ENCODE data around the gene SPTBN2. TPM values are rescaled to one million over a fixed set of nuclear protein-coding genes. Genes with fewer than 3 reads are reported as not detected.

Gene SPTBN2
- total and polyA plus RNA-seq, 3 donors from 2014 or later: 116 to 239 (median 159) TPM

DNA sequence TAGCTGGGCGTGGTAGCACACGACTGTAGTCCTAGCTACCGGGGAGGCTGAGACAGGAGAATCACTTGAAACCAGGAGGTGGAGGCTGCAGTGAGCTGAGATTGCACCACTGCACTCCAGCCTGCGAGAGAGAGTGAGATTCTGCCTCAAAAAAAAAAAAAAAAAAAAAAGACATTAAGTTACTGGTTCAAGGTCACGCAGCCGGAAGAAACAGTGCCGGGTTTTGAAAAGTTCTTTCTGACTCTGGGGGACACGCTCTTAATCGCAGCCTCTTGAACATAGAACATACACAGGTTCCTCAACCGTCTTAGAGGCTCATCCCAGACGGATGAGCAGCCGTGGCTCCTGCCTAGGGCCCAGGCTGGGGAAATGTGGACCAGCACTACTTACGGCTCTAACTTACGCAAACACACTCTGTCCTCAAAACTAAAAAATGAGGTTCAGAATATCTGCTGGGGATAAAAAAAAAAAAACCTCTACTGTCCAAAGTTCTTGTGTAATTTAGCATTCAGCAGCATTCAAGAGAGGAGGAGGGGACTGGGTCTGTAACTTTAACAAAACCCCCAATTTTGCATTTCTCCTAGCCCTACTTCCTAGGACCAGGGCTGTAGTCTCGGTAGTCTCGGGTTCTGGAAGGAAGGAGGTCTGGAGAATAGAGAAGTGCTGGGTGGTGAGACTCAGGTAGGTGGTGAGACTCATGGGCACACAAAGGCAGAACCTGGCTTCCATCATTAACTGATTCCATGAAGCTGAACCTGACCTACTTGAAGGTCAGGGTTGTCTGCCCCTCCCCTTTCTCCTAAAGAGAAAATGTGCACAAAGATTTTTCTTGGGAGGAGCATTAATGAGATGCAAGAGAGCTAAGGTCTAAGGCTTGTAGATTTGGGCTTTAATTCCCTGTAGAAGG, 6.0 kb downstream of the SPTBN2 start:
- intact Hi-C loops (cut with DNase I; ENCODE audit: low total_unique reads): no loop called here
- H3K36me3 ChIP-seq (ENCODE audit: low read depth, missing control alignments): no peaks in the 10 kb centered on the region
- H3K4me1 ChIP-seq: peaks cover 12% of the 10 kb centered on the region
- no peak overlapping the region for H3K4me3 ChIP-seq
- H3K9me3 ChIP-seq: no peaks in the 10 kb centered on the region
- H3K27ac ChIP-seq: no peak overlapping the region
- no peaks in the 10 kb centered on the region for H3K27me3 ChIP-seq
- TF ChIP-seq POLR2A (IDR thresholded peaks at IDR 0.05): no peak
- TF ChIP-seq, protein P1, sequence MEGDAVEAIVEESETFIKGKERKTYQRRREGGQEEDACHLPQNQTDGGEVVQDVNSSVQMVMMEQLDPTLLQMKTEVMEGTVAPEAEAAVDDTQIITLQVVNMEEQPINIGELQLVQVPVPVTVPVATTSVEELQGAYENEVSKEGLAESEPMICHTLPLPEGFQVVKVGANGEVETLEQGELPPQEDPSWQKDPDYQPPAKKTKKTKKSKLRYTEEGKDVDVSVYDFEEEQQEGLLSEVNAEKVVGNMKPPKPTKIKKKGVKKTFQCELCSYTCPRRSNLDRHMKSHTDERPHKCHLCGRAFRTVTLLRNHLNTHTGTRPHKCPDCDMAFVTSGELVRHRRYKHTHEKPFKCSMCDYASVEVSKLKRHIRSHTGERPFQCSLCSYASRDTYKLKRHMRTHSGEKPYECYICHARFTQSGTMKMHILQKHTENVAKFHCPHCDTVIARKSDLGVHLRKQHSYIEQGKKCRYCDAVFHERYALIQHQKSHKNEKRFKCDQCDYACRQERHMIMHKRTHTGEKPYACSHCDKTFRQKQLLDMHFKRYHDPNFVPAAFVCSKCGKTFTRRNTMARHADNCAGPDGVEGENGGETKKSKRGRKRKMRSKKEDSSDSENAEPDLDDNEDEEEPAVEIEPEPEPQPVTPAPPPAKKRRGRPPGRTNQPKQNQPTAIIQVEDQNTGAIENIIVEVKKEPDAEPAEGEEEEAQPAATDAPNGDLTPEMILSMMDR (IDR thresholded peaks at IDR 0.05): no peak
- peak; percentile 71 for DNase-seq
- WGBS, 2 donors: 45 to 56% methylated on average over 15 to 16 of the region's 16 CpGs

DNA sequence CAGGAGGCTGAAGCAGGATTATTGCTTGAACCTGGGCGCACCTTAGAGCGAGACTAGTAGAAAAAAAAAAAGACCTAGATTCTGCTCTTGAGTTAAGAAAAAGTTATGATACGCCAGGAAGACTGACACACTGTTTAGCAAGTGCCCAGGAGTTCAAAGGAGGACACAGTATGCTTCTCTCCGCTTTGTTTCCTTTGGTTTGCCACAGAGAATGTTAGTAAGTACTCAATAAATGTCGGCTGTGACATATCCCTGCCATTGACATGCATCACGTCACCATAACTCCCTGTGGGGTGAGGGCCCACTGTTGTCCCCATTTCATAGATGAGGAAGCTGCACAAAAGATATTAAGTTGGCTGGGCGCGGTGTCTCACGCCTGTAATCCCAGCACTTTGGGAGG, 7.1 kb downstream of the SPTBN2 start:
- Histone ChIP-seq H3K27ac (no peak overlapping the region), H3K4me1 (peaks cover 8% of the 10 kb centered on the region), H3K27me3 (no peaks in the 10 kb centered on the region), H3K36me3 (ENCODE audit: low read depth, missing control alignments) (no peaks in the 10 kb centered on the region), H3K9me3 (no peaks in the 10 kb centered on the region), H3K4me3 (no peak overlapping the region)
- TF ChIP-seq POLR2A (IDR thresholded peaks at IDR 0.05): no peak
- TF ChIP-seq, protein P1 (IDR thresholded peaks at IDR 0.05): no peak
- no peak for DNase-seq
- intact Hi-C loops (cut with DNase I; ENCODE audit: low total_unique reads): no loop called here
- 88 to 95% methylated on average over 9 of the region's 9 CpGs for WGBS, 2 donors

DNA sequence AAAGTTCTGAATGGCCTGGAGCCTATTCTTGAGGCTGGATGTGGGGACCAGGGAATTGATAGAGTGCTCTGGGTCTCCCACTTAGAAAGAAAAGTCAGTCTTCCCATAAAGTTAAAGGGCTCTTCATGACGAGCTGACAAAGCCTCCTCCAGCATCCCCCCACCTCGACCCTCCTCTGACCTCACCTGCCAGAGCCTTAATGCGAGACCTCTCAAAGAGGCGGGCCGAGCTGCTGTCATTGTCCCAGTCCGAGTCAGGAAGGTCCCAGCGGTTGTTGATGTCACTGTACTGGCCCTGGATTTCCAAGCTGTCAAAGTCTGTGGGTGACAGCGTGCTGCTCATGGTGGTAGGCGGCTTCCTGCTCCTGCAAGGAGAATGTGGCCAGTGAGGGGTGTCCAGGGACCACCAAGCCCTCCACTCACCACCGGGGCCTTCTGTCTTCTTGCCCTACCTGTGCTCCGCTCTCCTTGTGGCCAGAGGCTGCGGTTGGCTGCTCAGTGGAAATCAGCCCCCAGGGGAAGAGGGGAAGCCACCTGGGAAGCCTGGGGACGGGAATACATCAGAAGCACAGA, 8.0 kb downstream of the SPTBN2 start:
- H3K9me3 ChIP-seq: no peaks in the 10 kb centered on the region
- H3K4me1 ChIP-seq: peaks cover 8% of the 10 kb centered on the region
- 79 to 92% methylated on average over 8 to 13 of the region's 13 CpGs for WGBS, 2 donors
- no peak overlapping the region for H3K27ac ChIP-seq
- H3K36me3 ChIP-seq (ENCODE audit: low read depth, missing control alignments): no peaks in the 10 kb centered on the region
- intact Hi-C loops (cut with DNase I; ENCODE audit: low total_unique reads): no loop called here
- no peak overlapping the region for H3K4me3 ChIP-seq
- no peak for DNase-seq
- no peak for TF ChIP-seq POLR2A (IDR thresholded peaks at IDR 0.05)
- TF ChIP-seq, protein P1 (IDR thresholded peaks at IDR 0.05): no peak
- H3K27me3 ChIP-seq: no peaks in the 10 kb centered on the region

DNA sequence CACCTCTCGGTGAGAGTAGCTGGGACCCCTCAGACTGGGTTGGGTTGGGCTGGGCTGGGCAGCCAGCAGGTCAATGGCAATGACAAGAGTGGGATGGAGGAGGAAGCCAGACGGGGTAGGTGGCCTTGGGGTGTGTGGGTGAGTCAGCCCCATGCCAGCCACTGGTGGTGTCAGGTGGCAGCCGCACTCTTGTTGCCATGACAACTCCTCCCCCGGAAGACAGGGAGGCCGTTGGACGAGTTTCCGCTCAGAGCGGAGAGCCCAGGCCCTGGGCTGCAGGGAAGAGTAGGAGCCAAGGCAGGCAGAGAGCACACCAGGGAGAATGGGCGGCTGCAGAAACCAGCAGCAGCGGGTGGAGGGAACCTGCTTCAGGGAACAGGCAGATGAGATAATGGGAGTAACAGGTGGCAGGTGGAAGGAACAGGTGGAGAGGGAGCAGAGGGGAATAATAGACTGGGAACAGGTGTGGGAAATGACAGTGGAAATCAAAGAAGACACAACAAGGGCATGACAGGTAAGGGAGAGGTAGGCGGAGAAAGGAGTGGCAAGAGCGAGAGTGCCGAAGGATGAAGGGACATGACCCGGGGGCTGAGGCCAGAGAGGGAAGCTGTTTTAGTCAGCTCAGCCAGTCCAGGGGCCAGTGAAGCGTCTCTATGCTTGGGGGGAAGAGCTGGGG, 8.7 kb downstream of the SPTBN2 start:
- 60 to 86% methylated on average over 10 to 15 of the region's 15 CpGs for WGBS, 2 donors
- no peak overlapping the region for H3K27ac ChIP-seq
- H3K4me3 ChIP-seq: no peak overlapping the region
- H3K9me3 ChIP-seq: no peaks in the 10 kb centered on the region
- peaks cover 8% of the 10 kb centered on the region for H3K4me1 ChIP-seq
- DNase-seq: peak; percentile 70
- H3K27me3 ChIP-seq: no peaks in the 10 kb centered on the region
- intact Hi-C loops (cut with DNase I; ENCODE audit: low total_unique reads): no loop called here
- TF ChIP-seq POLR2A (IDR thresholded peaks at IDR 0.05): no peak
- TF ChIP-seq, protein P1 (IDR thresholded peaks at IDR 0.05): no peak
- no peaks in the 10 kb centered on the region for H3K36me3 ChIP-seq (ENCODE audit: low read depth, missing control alignments)

All from testis (tissue), 3 donors.